SKM-1 treated with dmso at 0.1 percent for 144 hours (cell line): ENCODE measurements around the gene LIN52.

ENCODE experiments used
- DNase-seq: peaks from one replicate; lab custom pipeline; 2025; ENCODE audit not compliant: unreplicated experiment; lab: John Stamatoyannopoulos, UW

LIN52 gene

DNA sequence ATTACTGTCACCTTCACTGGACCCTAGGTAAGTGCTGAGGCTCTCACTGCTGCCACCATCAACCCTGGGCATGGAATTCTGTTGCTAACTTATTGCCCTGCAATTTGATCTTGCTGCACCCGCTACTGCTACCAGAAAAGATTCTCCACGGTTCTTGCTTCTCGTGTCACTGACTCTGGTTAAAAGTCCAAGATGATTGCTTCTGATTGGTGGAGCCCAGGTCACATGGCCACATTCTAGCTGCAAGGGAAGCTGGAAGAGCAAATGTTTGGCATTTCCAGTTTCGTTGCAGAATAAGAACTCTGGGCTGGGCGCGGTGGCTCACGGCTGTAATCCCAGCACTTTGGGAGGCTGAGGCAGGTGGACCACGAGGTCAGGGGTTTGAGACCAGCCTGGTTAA is 147.0 kb downstream of the LIN52 start:
- no peak for DNase-seq

DNA sequence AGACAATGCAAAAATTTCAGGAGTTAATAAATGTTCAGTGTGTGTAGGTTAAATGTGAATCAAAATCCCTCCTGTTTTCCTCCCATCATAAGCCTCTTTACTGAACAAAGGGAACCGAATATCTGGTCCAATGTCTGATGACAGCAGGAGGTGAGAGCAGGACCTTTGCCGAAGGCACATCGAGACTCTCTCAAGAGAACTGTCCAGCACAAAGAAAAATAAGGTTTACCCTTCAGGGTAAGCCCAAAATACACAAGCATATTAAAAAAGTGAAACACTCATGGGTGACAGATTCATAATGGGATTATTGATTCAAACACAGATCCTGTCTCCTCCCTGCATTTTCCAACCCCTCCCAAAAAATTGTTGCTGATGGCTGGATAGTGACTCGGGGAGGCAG is 150.3 kb downstream of the LIN52 start:
- no peak for DNase-seq

DNA sequence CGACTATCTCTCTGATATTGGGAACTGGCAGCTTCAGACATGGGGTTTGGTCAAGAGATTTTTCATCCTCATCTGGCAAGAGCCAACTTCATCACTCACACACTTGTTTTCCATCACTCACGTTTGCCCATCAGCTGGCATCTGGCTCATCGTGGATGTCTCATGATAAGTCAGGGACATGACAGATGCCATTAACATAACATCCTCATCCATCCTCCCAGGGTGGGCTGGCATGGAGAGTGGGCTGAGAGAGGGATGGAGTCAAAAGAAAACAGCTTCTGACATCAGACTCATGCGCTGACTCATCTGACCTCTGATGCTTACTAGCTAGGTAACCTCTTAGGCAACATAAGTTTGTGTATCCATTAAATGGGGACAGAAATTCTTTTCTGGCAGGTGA is 152.7 kb downstream of the LIN52 start:
- no peak for DNase-seq

- no peak for DNase-seq
Observed at GRCh38 chr14:74238974-74239847, 154.5 kb downstream of the LIN52 start, which contains the start of gene VSX2. TSS of gene VSX2 (plus strand) at chr14:74239449. CDS start at chr14:74239562, 113 bp downstream.

GRCh38 chr14:74239848-74240793 is 155.4 kb downstream of the LIN52 start:
- no peak for DNase-seq

DNA sequence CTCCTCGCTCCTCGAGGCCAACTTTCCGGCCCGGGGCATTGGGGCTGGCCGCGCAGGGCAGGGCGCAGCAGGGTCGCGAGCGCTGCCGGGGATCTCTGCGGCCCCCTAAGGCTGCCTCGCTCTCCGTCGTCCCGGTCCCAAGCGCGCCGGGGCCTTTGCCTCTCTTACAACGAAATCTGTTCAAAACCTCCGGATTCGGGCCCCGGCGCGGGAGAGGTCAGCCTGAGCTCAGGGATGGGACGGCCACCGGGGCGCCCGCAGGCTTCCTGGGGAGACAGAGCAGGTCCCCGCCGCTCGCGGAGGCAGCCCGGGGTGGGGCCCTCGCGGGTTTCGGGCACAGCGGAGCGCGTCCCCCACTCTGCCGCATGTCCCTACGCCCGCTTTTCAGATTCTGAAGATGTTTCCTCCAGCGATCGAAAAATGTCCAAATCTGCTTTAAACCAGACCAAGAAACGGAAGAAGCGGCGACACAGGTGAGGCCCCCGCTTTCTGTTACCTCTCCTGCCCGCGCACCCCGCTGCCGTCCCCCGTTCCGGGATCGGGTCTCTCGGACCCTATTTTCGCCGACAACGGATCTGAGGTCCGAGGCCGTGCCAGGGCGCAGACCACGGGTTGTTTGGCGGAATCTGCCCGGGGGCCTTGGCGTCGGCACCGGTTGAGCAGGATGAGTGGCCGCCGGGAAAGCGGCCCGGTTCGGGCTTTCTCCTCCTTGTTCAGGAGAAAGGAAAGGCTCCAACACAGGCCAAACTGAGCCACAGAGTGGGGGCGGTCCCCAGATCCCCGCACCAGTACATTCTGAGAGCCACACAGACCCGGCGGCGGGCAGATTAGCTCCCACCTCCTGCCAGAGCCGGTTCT is 156.3 kb downstream of the LIN52 start:
- DNase-seq = no peak

GRCh38 chr14:74241652-74242017 is 156.9 kb downstream of the LIN52 start:
- no peak for DNase-seq

GRCh38 chr14:74242021-74242779 is 157.4 kb downstream of the LIN52 start:
- DNase-seq = no peak

DNA sequence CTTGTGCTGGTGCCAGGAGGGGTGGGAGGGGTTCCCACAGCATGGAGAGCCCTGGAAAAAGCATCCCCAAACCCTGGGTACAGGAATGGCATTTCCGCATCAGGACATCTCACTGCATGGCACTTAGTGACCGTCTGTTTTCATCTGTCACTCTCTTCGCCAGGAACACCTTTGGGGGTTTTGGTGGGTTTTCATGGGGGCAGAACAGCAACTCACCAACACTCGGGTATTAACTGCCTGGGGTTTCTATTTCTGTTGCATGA is 158.0 kb downstream of the LIN52 start:
- no peak for DNase-seq

- no peak for DNase-seq
Observed at GRCh38 chr14:74243051-74243450, 158.3 kb downstream of the LIN52 start.

- DNase-seq = no peak
Observed at GRCh38 chr14:74244115-74244514, 159.4 kb downstream of the LIN52 start.

GRCh38 chr14:74245292-74245691 is 160.5 kb downstream of the LIN52 start:
- DNase-seq = no peak

DNA sequence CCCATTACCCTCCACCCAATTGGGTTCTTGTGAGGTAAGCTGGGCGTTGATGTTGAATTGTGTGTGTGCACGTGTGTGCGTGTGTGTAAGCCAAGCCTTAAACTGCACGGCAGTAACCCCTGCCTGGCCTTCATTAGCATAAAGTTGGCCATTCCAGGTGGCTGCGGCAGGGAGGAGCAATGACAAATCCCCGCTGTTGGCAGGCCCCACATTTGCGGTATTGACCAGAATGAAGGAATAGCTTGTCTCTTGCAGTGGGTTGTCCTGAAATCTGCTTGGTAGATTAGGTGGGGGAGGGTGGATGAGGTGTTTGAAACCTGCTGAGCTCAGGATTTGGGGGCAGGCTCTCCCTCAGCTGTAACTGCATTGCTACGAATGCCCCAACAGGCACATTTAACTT is 161.8 kb downstream of the LIN52 start:
- DNase-seq = no peak

DNA sequence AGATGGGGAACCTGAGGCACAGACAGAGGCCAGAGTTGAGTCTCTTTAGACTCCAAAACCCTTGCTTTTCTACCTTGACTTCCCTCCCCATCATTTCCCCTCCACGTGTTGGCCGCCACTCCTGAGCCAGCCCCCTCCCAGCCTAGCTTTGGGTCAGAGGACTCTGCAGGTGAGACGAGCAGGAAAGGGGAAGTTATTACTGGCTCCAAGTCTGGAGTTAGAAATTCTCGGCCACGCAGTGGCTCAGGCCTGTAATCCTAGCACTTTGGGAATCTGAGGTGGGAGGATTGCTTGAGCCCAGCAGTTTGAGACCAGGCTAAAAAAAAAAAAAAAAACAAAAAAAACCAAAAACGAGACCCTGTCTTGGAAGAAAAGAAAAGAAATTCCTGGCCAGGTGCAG is 163.3 kb downstream of the LIN52 start:
- no peak for DNase-seq

- DNase-seq = no peak
Observed at GRCh38 chr14:74249433-74250375, 164.9 kb downstream of the LIN52 start.
